ENCODE measurements around the gene S100A13.

- TF ChIP-seq, protein P1, sequence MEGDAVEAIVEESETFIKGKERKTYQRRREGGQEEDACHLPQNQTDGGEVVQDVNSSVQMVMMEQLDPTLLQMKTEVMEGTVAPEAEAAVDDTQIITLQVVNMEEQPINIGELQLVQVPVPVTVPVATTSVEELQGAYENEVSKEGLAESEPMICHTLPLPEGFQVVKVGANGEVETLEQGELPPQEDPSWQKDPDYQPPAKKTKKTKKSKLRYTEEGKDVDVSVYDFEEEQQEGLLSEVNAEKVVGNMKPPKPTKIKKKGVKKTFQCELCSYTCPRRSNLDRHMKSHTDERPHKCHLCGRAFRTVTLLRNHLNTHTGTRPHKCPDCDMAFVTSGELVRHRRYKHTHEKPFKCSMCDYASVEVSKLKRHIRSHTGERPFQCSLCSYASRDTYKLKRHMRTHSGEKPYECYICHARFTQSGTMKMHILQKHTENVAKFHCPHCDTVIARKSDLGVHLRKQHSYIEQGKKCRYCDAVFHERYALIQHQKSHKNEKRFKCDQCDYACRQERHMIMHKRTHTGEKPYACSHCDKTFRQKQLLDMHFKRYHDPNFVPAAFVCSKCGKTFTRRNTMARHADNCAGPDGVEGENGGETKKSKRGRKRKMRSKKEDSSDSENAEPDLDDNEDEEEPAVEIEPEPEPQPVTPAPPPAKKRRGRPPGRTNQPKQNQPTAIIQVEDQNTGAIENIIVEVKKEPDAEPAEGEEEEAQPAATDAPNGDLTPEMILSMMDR (IDR thresholded peaks at IDR 0.05; ENCODE audit: poor library complexity), result no peak
- TF ChIP-seq EZH2phosphoT487 (IDR thresholded peaks at IDR 0.05; ENCODE audit: low read depth, severe bottlenecking, unreplicated experiment), result no peak
- no peak for TF ChIP-seq EZH2 (IDR thresholded peaks at IDR 0.05; ENCODE audit: borderline replicate concordance)
Measured at GRCh38 chr1:153640861-153641260, 13.6 kb upstream of the S100A13 start.
